Stimulated activated effector memory CD8-positive, alpha-beta T cell treated with anti-CD3 and anti-CD28 coated beads, Interleukin-12 subunit alpha, Interleukin-12 subunit beta, amount 100 ng/mL, for 72 hours (primary cell): ENCODE results near the gene DCTN2.

Experiments
- ATAC-seq: fragments of 150-1000 bp; cut with Tn5 transposase; 2 replicates; pipeline ENCODE4 v1.10.0; 2021
- DNase-seq, 2 donors: peaks; one replicate each; pipeline ENCODE4 v3.0.0; 2021 to 2022; ENCODE audit warnings: low spot score in 2 of 2
- H3K27ac Mint-ChIP-seq: one replicate; pipeline ENCODE4 v1.8.0; 2022; ENCODE audit warnings: mild to moderate bottlenecking, mixed read lengths
- H3K36me3 Mint-ChIP-seq: one replicate; pipeline ENCODE4 v1.8.0; 2022; ENCODE audit warnings: mild to moderate bottlenecking, mixed read lengths
- H3K4me1 Mint-ChIP-seq: one replicate; pipeline ENCODE4 v1.8.0; 2022; ENCODE audit warnings: mixed read lengths
- H3K4me3 Mint-ChIP-seq: one replicate; pipeline ENCODE4 v1.8.0; 2022; ENCODE audit warnings: mild to moderate bottlenecking, mixed read lengths
- H3K9me3 Mint-ChIP-seq: one replicate; pipeline ENCODE4 v1.8.0; 2022; ENCODE audit warnings: mixed read lengths

DCTN2 gene

DNA sequence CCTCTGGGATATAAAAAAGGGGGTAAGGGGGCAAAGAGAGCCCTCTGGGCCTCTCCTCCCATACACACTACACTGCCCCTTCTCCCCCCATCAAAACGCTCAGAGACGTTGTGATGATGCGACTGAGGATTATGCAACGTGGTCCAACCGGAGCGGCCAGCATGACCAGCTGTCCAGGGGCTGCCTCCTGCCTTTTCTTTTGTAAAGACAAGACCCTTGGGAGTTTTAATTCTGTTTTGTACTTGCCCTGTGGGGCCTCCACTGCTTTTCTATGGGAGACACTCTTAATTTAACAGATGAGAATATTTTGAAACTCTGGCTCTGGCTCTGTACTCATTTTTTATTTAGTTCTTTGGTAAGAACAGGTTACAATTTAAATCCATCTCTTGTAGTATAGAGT lies 17.2 kb downstream of the DCTN2 start:
- no peak for ATAC-seq
- Mint-ChIP-seq H3K9me3 (no peaks in the 10 kb centered on the region), H3K4me3 (no peak overlapping the region), H3K27ac (peak overlapping the region; percentile 71), H3K36me3 (peaks cover 100% of the 10 kb centered on the region), H3K4me1 (peaks cover 18% of the 10 kb centered on the region)
- DNase-seq, result no peak

- Mint-ChIP-seq H3K9me3 (no peaks in the 10 kb centered on the region), H3K36me3 (peaks cover 100% of the 10 kb centered on the region), H3K4me3 (no peak overlapping the region), H3K27ac (peak overlapping the region; percentile 71), H3K4me1 (peaks cover 27% of the 10 kb centered on the region)
- ATAC-seq (no peak), DNase-seq (no peak)
These were observed 18.0 kb downstream of the DCTN2 start for GRCh38 chr12:57528831-57529555.

DNA sequence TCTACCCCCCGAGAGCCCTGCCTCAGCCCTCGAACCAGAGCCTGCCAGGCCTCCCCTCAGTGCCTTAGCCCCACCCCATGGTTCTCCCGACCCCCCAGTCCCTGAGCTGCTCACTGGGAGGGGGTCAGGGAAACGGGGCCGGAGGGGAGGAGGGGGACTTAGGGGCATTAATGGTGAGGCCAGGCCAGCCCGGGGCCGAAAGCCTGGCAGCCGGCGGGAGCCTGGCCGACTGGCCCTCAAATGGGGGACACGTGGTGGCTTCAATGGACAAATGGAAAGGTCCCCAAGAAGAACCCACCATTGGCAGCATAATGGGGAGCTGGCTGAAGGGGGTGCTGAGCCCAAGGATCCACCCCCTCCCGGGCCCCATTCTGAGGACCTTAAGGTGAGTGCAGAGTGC lies 18.8 kb downstream of the DCTN2 start:
- peaks cover 100% of the 10 kb centered on the region for H3K36me3 Mint-ChIP-seq
- DNase-seq (no peak), ATAC-seq (no peak)
- H3K27ac Mint-ChIP-seq, result peak overlapping the region; percentile 71
- no peaks in the 10 kb centered on the region for H3K9me3 Mint-ChIP-seq
- no peak overlapping the region for H3K4me3 Mint-ChIP-seq
- peaks cover 35% of the 10 kb centered on the region for H3K4me1 Mint-ChIP-seq

GRCh38 chr12:57527184-57527583 lies 19.8 kb downstream of the DCTN2 start:
- H3K36me3 Mint-ChIP-seq, result peaks cover 97% of the 10 kb centered on the region
- no peak overlapping the region for H3K4me3 Mint-ChIP-seq
- H3K4me1 Mint-ChIP-seq, result peaks cover 38% of the 10 kb centered on the region
- peak overlapping the region; percentile 99 for H3K27ac Mint-ChIP-seq
- no peaks in the 10 kb centered on the region for H3K9me3 Mint-ChIP-seq
- DNase-seq, result no peak
- no peak for ATAC-seq

DNA sequence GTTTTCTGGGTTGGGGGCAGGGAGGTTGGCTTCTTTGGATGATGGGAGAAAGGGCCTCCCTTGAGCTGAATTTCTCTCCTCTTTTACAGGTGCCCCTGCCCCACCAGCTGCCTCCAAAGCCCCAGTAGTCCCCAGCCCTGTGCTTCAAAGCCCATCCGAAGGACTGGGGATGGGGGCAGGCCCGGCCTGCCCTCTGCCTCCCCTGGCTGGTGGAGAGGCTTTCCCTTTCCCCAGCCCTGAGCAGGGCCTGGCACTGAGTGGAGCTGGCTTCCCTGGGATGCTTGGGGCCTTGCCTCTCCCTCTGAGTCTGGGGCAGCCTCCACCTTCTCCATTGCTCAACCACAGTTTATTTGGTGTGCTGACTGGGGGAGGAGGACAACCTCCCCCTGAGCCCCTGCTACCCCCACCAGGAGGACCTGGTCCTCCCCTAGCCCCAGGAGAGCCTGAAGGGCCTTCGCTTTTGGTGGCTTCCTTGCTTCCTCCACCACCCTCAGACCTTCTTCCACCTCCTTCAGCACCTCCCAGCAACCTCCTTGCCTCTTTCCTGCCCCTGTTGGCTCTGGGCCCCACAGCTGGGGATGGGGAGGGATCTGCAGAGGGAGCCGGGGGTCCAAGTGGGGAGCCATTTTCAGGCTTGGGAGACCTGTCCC lies 20.4 kb downstream of the DCTN2 start:
- Mint-ChIP-seq H3K27ac (peak overlapping the region; percentile 99), H3K36me3 (peaks cover 97% of the 10 kb centered on the region), H3K9me3 (no peaks in the 10 kb centered on the region), H3K4me3 (no peak overlapping the region), H3K4me1 (peaks cover 44% of the 10 kb centered on the region)
- ATAC-seq (no peak), DNase-seq (no peak)

DNA sequence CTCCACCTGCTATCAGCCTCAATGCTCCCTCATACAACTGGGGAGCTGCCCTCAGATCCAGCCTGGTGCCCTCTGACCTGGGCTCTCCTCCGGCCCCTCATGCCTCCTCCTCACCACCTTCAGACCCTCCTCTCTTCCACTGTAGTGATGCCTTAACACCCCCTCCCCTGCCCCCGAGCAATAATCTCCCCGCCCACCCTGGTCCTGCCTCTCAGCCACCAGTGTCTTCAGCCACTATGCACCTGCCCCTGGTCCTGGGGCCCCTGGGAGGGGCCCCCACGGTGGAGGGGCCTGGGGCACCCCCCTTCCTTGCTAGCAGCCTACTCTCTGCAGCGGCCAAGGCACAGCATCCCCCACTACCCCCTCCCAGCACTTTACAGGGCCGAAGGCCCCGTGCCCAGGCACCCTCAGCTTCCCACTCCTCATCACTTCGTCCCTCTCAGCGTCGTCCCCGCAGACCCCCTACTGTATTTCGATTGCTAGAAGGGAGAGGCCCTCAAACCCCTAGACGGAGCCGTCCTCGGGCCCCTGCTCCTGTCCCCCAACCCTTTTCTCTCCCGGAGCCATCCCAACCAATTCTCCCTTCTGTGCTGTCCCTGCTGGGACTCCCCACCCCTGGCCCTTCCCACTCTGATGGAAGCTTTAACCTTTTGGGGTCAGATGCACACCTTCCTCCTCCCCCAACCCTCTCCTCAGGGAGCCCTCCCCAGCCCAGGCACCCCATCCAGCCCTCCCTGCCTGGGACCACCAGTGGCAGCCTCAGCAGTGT lies 21.2 kb downstream of the DCTN2 start:
- H3K4me3 Mint-ChIP-seq, result no peak overlapping the region
- H3K9me3 Mint-ChIP-seq, result no peaks in the 10 kb centered on the region
- peak overlapping the region; percentile 99 for H3K27ac Mint-ChIP-seq
- DNase-seq (no peak), ATAC-seq (no peak)
- H3K4me1 Mint-ChIP-seq, result peaks cover 52% of the 10 kb centered on the region
- peaks cover 97% of the 10 kb centered on the region for H3K36me3 Mint-ChIP-seq

DNA sequence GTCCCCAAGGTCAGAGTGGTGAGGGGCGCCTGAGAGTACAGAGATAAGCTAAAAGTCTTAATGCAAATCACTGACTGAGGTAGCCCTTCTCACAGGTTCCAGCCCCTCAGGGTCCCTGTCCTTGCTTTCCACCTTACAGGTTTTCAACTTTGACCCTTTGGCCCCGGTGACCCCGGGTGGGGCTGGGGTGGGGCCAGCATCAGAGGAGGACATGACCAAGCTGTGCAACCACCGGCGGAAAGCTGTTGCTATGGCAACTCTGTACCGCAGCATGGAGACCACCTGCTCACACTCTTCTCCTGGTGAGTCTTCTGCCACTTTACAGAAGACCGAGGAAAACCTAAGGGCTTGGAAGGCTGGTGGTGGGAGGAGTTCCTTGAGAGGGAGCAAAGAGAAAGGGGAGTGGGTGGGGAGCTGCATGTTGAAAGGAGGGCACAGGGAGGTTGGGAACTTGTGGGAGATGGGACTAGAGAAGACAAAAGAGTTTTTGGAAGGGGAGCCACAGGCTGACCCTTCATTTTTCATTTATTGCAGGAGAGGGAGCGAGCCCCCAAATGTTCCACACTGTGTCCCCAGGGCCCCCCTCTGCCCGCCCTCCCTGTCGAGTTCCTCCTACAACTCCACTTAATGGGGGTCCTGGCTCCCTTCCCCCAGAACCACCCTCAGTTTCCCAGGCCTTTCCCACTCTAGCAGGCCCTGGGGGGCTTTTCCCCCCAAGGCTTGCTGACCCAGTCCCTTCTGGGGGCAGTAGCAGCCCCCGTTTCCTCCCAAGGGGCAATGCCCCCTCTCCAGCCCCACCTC lies 22.0 kb downstream of the DCTN2 start:
- H3K36me3 Mint-ChIP-seq, result peaks cover 97% of the 10 kb centered on the region
- ATAC-seq, result no peak
- H3K4me3 Mint-ChIP-seq, result peak overlapping the region; percentile 93
- H3K4me1 Mint-ChIP-seq, result peaks cover 60% of the 10 kb centered on the region
- no peaks in the 10 kb centered on the region for H3K9me3 Mint-ChIP-seq
- peak overlapping the region; percentile 99 for H3K27ac Mint-ChIP-seq
- DNase-seq, result no peak

DNA sequence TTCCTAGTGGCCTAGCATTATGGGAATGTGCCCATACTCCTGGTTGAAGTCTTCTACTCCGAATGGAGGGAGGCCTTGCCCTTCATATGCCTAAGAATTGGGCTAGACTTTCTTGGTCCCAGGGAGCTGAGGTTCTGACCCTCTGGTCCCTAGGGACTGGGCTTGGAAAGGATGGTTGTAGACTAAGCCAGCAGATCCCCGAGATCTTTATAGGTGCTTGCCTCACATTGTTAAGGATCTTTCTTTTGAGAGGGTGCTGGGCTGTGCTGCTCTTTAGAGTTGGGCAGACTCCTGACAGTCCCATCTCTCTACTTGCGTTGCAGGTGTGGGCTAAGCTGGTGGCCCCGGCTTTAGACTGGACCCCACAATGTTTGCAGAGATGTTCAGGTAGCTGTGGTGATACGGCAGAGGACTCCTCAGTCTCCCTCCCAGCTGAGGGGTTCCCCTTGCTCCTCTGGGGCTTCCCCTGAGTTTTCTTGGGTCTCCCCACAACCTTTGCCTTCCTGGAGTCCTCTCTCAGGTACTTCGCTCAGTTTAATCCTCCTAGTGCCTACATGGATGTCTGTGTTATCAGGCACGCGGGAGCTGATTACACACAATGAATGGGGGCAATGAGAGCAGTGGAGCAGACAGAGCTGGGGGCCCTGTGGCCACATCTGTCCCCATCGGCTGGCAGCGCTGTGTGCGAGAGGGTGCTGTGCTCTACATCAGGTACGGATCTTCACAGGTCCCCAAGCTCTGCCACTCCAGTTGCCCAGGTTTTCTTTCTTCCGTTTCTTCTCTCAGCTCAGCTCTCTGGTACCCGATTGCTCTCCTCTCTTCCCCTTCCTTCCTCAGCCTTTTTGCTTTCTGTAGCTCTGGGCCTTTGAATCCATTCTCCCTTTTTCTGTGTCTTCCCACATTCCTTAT lies 23.0 kb downstream of the DCTN2 start:
- Mint-ChIP-seq H3K36me3 (peaks cover 97% of the 10 kb centered on the region), H3K27ac (peak overlapping the region; percentile 99), H3K4me3 (peak overlapping the region; percentile 93), H3K4me1 (peaks cover 65% of the 10 kb centered on the region), H3K9me3 (no peaks in the 10 kb centered on the region)
- DNase-seq (no peak), ATAC-seq (no peak)

DNA sequence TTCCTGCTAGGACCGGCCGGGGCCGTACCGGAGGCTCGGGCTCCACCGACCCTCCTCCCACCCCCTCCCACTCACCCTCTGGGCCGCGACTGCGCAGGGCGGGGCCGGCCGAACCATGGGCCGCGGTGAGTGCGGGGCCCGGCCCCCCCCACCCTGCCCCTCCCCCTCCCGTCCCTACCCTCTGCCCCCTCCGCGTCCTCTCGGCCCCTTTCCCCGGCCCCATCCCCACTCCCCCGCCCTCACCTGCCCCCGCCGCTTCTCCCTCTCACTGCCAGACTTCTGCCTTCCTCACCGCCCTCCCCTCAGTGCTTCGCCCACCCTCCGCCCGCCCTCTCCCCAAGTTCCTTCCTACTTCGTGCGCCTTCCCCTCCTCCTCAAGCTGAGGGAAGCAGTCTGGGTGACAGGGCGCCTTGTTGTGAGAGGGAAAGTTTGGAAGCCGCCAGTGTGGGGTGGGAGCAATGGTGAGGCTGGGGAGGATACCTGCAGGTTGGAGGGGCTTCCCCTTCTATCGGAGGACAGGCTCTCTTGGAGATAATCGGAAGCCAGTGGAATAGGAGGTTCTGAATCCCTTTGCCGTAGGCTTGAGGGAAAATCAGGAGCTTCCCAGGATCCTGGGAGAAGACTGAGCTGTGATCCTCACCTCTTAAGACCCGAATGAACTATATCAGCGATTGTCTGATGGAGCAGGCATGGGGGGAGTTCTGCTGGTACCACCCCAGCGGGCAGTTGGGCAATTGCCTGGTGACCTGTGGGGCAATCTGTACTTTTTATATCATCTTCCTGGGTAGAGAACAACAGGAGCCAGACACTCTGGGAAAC lies 23.9 kb downstream of the DCTN2 start:
- H3K4me1 Mint-ChIP-seq, result peaks cover 74% of the 10 kb centered on the region
- ATAC-seq (no peak), DNase-seq (peak in 1 of 2 donors; percentile 71)
- peak overlapping the region; percentile 93 for H3K4me3 Mint-ChIP-seq
- H3K9me3 Mint-ChIP-seq, result no peaks in the 10 kb centered on the region
- H3K27ac Mint-ChIP-seq, result peak overlapping the region; percentile 99
- peaks cover 97% of the 10 kb centered on the region for H3K36me3 Mint-ChIP-seq

GRCh38 chr12:57522011-57522886 lies 24.7 kb downstream of the DCTN2 start, which contains the start of gene MBD6:
MBD6 (plus strand) TSS chr12:57522824; CDS start chr12:57524304, 1,480 bp downstream.
- peak within 1 kb of the TSS; percentile 99 for H3K27ac Mint-ChIP-seq
- H3K4me1 Mint-ChIP-seq, result peaks cover 82% of the 10 kb centered on the region
- DNase-seq (peak; percentile 91 to 94), ATAC-seq (peak; percentile 72)
- H3K9me3 Mint-ChIP-seq, result no peaks in the 10 kb centered on the region
- H3K4me3 Mint-ChIP-seq, result peak within 1 kb of the TSS; percentile 93
- H3K36me3 Mint-ChIP-seq, result peaks cover 97% of the 10 kb centered on the region

GRCh38 chr12:57521525-57522010 lies 25.4 kb downstream of the DCTN2 start:
- H3K27ac Mint-ChIP-seq, result peak overlapping the region; percentile 99
- ATAC-seq (no peak), DNase-seq (peak in 1 of 2 donors; percentile 78)
- H3K4me3 Mint-ChIP-seq, result peak overlapping the region; percentile 93
- no peaks in the 10 kb centered on the region for H3K9me3 Mint-ChIP-seq
- H3K36me3 Mint-ChIP-seq, result peaks cover 97% of the 10 kb centered on the region
- H3K4me1 Mint-ChIP-seq, result peaks cover 85% of the 10 kb centered on the region

DNA sequence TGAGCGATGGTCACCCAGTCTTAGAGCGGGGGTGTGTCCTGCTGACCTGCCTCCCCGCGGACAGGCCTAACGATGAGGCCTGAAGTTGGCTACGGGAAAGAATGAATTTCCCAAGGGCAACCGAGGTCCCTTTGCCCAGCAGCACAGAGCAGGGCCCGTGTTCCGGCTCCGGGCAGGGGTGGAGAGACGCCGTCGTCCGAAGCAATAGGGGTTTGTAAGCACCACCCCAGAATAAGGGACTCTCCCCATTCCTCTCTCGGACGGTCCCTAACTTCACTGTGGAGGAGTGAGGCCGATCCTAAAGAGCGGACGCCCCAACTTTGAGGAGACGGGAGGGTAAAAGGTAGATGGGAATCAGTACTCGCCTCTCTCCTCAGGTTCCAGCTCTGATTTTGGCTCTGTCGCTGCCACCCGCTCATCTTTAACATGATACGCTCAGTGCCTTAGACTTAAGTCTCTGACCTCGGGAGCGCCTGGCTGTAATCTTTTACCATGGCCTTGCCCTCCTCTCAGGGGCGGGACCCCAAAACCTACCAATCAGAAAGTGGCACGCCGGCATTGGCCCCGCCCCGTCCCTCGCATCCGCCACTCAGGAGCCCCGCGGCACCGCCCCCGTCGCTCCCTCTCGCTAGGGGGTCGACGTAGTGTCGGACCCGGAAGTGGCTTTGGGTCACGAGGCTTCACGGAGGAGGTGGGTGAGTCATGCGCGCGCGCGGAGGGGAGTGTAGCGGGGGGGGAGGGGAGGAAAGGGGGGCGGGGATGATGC lies 26.8 kb downstream of the DCTN2 start, which contains the start of gene DDIT3:
DDIT3 (minus strand) TSS at position 462 of the 766 bp plus-strand sequence. CDS start 3,108 bp downstream, outside the sequence.
- peaks cover 76% of the 10 kb centered on the region for H3K4me1 Mint-ChIP-seq
- H3K4me3 Mint-ChIP-seq, result peak within 1 kb of the TSS; percentile 93
- ATAC-seq, result peak; percentile 82
- no peaks in the 10 kb centered on the region for H3K9me3 Mint-ChIP-seq
- peak; percentile 97 to 100 for DNase-seq
- peaks cover 97% of the 10 kb centered on the region for H3K36me3 Mint-ChIP-seq
- peak within 1 kb of the TSS; percentile 99 for H3K27ac Mint-ChIP-seq
